Peyer's patch (tissue), 4 donors: ENCODE data around the gene AKAP6.

ENCODE experiments used
- POLR2A ChIP-seq, 2 donors: fragments of 450-650 bp; IDR thresholded peaks; one replicate each; pipeline ENCODE4 v1.5.1; 2017; ENCODE audit warnings: antibody characterized with exemption in 2 of 2, mild to moderate bottlenecking in 2 of 2, moderate library complexity in 2 of 2
- TF ChIP-seq, protein P1 (sequence below), 6 experiments: fragments of 450-650 bp in 4 of 6; fragments of 200-600 bp in 2 of 6; sonication (generic) in 1 of 6; IDR thresholded peaks; one replicate each; pipeline ENCODE4 v1.5.1; 2017 to 2019; ENCODE audit warnings: antibody characterized with exemption in 6 of 6, mild to moderate bottlenecking in 3 of 6, moderate library complexity in 1 of 6

DNA sequence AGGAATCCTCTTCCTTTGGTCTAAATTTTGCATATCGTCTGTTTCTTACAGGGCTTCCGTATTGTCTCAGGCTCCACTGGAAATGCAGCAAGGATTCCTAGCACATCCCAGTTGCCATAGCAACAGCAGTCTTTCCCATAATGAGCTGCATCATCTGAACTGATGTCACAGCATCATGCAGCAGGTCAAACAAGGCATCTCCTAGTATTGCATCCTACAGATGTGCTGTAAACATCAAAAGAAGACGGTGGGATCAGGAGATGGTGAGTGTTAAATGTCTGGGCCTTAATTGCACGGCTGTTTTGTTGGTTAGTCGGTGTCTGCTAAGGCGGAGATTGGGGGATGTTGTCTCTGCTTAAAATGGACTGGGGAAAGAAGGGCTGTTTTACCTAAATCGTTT lies at the start of gene AKAP6:
- TF ChIP-seq, protein P1, sequence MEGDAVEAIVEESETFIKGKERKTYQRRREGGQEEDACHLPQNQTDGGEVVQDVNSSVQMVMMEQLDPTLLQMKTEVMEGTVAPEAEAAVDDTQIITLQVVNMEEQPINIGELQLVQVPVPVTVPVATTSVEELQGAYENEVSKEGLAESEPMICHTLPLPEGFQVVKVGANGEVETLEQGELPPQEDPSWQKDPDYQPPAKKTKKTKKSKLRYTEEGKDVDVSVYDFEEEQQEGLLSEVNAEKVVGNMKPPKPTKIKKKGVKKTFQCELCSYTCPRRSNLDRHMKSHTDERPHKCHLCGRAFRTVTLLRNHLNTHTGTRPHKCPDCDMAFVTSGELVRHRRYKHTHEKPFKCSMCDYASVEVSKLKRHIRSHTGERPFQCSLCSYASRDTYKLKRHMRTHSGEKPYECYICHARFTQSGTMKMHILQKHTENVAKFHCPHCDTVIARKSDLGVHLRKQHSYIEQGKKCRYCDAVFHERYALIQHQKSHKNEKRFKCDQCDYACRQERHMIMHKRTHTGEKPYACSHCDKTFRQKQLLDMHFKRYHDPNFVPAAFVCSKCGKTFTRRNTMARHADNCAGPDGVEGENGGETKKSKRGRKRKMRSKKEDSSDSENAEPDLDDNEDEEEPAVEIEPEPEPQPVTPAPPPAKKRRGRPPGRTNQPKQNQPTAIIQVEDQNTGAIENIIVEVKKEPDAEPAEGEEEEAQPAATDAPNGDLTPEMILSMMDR (IDR thresholded peaks at IDR 0.05): no peak
- TF ChIP-seq POLR2A (IDR thresholded peaks at IDR 0.05): no peak
